Activated CD4-positive, alpha-beta T cell treated with anti-CD3 and anti-CD28 coated beads for 1 hour (primary cell): ENCODE data around the gene HEXB.
"Not testable (repeated sequence)": the region's sequence is repeated elsewhere in the genome, so short reads cannot be mapped to it uniquely, and the experiment has no call there.

Source experiments
- DNase-seq: peaks from one replicate; pipeline ENCODE4 v3.0.0-alpha.2; 2020

HEXB gene

GRCh38 chr5:74660140-74660539 lies 24.9 kb upstream of the HEXB start:
- DNase-seq: no peak

DNA sequence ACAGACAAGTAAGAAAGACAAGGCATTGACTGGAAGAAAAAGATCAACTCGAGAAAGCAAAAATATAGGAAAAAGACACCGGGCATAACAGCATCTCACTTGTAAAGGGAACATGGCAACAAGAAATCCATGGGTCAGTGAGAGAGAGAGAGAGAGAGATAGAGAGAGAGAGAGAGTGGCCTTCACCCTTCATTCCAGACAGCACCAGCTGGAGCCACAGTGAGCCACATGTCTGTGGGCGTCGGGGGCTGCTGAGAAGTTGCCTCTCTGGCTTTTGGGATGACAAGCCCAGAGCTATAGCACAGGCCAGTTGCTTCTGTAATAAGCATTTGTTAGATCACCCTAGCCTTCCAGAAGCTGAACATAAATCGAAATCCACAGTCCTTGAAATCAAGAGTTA lies 24.2 kb upstream of the HEXB start:
- no peak for DNase-seq

- no peak for DNase-seq
Observed at GRCh38 chr5:74664551-74664950, 20.5 kb upstream of the HEXB start.

- no peak for DNase-seq
Observed at GRCh38 chr5:74665273-74665672, 19.8 kb upstream of the HEXB start.

- no peak for DNase-seq
Observed at GRCh38 chr5:74665816-74666215, 19.2 kb upstream of the HEXB start.

DNA sequence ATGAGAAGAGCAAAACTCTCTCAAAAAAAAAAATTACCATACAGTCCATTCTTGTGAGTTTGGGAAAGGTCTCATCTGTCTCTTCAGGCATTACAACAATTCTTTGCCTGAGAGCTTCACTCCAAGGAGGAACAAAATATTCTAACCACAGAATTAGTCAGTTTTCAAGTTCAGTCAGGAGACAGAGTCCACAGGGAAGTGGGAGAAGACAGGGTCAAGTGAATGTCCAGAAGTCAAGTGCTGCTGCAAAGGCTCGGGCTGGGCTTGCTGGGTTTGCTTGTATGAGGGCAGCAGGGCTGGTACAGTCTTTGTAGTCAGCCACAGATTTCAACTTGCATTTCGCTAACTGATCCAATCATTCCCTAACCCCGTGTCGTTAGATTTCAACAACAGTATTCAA lies 17.6 kb upstream of the HEXB start:
- no peak for DNase-seq

- no peak for DNase-seq
Observed at GRCh38 chr5:74669821-74670220, 15.2 kb upstream of the HEXB start.

DNA sequence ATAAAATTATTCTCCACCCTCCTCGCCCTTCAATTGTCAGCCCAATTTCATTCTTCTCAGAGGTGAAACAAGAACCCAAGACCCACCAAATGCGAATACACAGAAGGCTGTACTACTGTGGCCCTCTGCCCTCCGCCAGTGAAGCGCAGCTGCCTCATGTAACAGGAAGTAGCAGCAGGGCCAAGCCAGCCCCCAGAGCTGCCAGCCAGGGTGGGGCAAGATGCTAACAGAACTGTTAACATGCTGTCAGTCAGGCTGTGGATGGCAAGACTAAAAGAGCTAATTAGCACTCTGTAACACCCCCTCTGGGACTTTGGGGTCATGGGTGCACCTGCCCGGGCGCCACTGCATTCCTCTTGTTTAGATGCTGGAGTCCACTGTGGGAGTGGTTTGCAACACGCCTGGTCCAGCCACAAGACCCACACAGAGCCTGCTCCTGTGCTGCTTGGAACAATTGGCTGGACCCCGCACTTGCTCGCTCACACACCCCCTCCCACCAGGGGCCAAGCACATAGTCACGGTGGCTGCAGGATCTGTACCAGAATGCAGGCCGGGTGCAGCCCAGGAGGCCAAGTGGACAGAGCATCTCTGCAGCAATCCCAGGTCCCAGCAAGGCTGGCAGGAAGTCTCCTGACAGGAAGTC lies 14.5 kb upstream of the HEXB start:
- no peak for DNase-seq

DNA sequence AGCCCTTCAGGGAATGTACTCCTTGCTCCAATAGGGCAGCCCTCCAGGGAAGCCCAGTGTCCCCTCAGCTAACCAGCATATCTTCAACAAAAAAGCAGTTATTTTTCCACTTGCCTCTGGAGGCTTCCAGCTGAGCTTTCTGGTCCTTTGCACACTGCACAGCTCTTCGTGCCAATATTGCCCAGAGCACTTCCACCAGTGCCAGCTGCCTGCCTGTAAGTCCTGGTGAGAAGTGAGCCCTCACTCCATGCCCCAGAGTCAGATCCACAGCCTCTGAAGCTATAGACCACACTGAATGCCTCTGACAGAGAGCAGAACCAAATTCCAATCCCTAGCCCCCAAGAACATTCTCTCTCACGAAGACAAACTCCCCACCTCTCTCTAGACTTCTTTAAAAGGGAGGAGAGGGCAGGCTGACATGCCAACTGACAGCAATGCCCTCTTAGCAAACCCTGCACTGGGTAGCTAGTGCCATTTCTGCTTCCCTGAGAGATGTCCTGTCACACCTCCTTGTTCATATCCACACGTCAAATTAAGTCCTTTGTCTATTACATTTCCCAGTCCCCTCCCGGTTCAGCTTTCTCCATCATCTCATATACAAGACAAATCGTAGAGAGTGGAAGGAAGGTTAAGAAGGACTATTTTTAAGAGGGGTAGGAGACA lies 12.7 kb upstream of the HEXB start:
- no peak for DNase-seq

DNA sequence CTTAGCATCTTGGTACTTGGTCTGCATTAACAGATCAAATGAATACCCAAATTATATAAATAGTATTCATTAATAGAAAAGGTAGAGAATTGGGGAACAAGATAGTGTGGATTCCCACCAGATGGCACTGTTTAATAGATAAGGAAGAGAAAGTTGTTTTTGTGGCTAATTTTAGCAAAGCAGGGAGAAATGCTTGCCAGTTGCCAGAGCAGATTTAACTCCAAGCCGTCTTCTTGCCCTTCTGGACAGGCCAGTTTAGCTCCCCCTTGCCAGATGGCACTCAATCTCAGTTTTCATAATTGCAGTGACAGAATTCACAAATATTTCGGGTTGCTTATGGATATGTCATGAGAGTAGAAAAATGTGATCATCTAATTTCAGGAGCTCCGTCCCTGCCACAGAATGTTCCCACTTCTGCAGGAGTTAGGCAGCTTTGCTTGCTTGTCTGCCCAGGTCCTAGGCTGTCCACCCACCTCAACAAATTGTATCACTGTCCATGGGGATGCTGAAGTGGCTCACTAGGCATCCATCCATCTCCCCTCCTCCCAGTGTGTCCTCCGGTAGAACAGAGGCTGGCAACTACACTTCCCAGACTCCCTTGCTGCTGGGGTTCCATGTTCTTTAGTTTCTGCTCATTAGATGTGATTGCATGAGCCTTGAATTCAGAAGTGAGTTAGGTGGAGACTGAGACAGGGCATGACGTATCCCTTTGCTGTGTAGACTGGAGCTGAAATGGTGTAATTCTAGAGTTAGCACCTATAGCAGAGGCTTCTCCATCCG lies 11.8 kb upstream of the HEXB start:
- DNase-seq: no peak

GRCh38 chr5:74676466-74676865 lies 8.6 kb upstream of the HEXB start:
- DNase-seq: not testable (repeated sequence)

- DNase-seq: not testable (repeated sequence)
Observed at GRCh38 chr5:74678123-74678522, 6.9 kb upstream of the HEXB start.

GRCh38 chr5:74679300-74679699 lies 5.7 kb upstream of the HEXB start:
- not testable (repeated sequence) for DNase-seq

DNA sequence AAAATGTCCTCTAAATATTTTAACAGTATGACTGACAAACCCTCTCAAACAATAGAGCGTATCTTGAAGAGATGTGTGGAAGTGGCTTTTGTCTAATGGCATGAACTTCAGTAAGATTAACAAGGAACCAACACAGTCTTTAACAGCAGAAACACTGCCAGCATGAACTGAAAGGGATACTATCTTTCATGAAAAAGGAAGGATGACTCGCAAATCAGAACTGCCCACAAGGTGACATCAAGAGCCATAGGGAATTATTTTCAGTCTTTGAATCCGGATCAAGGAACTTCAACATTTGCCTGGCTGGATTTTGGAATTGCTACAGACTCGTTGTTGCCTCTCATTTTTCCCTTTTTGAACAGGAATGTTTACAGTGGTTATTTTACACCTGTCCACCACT lies 5.1 kb upstream of the HEXB start:
- DNase-seq: no peak

- DNase-seq: no peak
Observed at GRCh38 chr5:74685979-74686631, 1.1 kb downstream of the HEXB start.

- no peak for DNase-seq
Observed at GRCh38 chr5:74686962-74687751, 2.1 kb downstream of the HEXB start.

DNA sequence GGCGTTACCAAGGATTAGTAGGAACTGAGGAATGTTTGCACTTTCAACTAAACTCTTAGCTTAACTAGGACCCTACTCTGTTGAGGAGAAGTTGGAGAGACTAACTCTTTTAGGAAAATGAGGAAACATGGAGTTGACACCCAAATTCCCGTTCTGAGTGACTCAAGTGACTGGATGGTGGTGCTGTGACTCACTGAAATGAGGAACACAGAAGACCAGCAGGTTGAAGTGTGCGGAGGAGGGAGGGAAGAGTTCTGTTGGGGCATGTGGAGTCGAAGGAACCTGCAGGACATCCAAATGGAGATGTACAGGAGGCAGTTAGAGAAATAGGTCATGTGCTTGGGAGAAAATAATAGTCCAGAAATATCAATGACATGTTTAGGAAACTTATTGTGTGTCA lies 8.2 kb downstream of the HEXB start:
- DNase-seq: no peak

GRCh38 chr5:74717596-74717995 lies 32.6 kb downstream of the HEXB start:
- DNase-seq: no peak

DNA sequence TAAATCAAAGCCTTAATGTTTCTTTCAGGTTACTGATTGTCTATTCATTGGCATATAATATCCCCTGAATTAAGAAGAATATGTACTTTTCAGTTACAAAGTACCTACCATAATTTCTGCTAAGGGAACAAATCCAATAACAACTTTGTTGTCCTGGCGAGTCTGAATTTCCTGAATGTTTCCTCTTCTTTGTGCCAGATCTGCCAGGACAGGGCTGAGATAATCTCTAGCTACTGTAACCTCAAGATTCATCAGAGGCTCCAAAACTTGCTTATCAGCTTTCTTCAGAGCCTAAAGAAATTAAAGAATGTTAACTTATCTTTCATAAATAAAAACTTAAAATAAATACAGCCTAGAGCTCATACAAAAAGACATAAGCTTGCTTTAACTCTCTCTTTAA lies 37.2 kb downstream of the HEXB start:
- DNase-seq: no peak

DNA sequence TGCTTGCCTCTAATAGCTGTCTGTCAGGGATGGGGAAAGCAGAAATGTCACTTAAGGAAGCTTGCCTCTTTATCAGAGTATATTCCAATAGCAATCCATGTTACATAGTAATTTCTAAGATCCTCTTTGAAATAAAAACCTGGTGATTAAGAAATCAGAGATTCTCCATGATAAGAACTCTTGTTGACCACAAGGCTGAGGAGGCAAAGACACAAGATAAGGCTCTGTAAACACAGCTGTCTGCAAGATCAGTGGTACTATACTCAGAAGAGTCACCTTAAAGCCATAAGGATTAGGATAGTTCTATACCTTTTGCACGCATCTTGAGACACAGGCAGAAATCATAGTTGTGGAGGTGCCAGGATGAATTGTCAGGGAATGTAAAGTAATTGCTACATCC lies 40.3 kb downstream of the HEXB start:
- no peak for DNase-seq

- DNase-seq: no peak
Observed at GRCh38 chr5:74736759-74737158, 51.7 kb downstream of the HEXB start.

- no peak for DNase-seq
Observed at GRCh38 chr5:74738406-74738805, 53.4 kb downstream of the HEXB start.

DNA sequence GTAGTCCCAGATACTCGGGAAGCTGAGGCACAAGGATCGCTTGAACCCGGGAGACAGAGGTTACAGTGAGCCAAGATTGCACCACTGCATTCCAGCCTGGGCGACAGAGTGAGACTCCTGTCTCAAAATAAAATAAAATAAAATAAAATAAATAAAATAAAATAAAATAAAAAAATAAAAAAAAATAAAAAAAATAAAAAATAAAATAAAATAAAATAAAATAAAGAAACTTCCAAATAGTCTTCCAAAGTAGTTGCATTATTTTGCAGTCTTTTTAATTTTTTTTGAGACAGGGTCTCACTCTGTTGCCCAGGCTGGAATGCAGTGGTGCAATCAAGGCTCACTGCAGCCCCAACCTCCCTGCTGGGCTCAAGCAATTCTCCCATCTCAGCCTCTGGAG lies 63.7 kb downstream of the HEXB start:
- not testable (repeated sequence) for DNase-seq
